ENCODE data around the gene MAIP1. TPM values are rescaled to one million over a fixed set of nuclear protein-coding genes. Genes with fewer than 3 reads are reported as not detected.
A peak's percentile ranks its signal among the peaks of the same experiment; 100 is the strongest.

Gene MAIP1
- total and polyA plus RNA-seq, 9 of the 15 experiments (the other 6 are each of a cell fraction or from before 2014, with no cell fraction given): 3.6 to 30.0 (median 24.5) TPM

- no TSS peak for BruUV-seq (replicated peaks)
These were observed 26.1 kb upstream of the MAIP1 start for GRCh38 chr2:199929262-199929661.

GRCh38 chr2:199932312-199932855, 23.0 kb upstream of the MAIP1 start:
- Histone ChIP-seq H3K27me3 (ENCODE audit: control insufficient read depth in 2 of 2, insufficient read depth in 2 of 2, low read length in 2 of 2) (no peaks in the 10 kb centered on the region), H3K27ac (ENCODE audit: extremely low read depth, low read depth, low read length) (no peak overlapping the region), H3K36me3 (ENCODE audit: control insufficient read depth, insufficient read depth, low read length) (peaks cover 68% of the 10 kb centered on the region), H3K9me3 (replicated peaks; ENCODE audit: control insufficient read depth, insufficient read depth, low read depth, low read length) (no peaks in the 10 kb centered on the region), H3K9ac (ENCODE audit: insufficient read depth in 1 of 2, low read depth in 2 of 2, low read length in 2 of 2) (no peak overlapping the region), H3K4me2 (ENCODE audit: insufficient read depth, low read length) (no peak overlapping the region), H4K20me1 (replicated peaks; ENCODE audit: control insufficient read depth, insufficient read depth, low read length) (no peaks in the 10 kb centered on the region), H3K9me1 (ENCODE audit: control insufficient read depth, insufficient read depth, low read length) (no peaks in the 10 kb centered on the region), H3K79me2 (ENCODE audit: control insufficient read depth, insufficient read depth, low read length) (0 out of 3 replicates have a peak, but pooled peaks cover 4% of the 10 kb centered on the region), H3K4me3 (no peak overlapping the region), H2AFZ (ENCODE audit: low read depth, low read length) (no peak overlapping the region), H3K4me1 (replicated peaks in 1 of 2; ENCODE audit: control insufficient read depth in 2 of 2, insufficient read depth in 2 of 2, low read length in 2 of 2) (no peaks in the 10 kb centered on the region; a peak in 1 of 5 replicates)
- no TSS peak for BruUV-seq (replicated peaks)
- CTCF ChIA-PET (ENCODE audit: low intra/inter-chr PET ratio): no interaction called here
- DNase-seq (ENCODE audit: extremely low read depth in 1 of 4, low spot score in 3 of 4): no peak
- ATAC-seq: no peak
- POLR2A ChIA-PET: no interaction called here
- FAIRE-seq: no peak
- in situ Hi-C loops (cut with MboI) (no loop called here), intact Hi-C loops (cut with micrococcal nuclease) (no loop called here)
- 86% methylated on average over 4 of the region's 4 CpGs for WGBS (ENCODE audit: insufficient coverage, low coverage, missing lambda C conversion rate)
- no peak for TF ChIP-seq ZNF589 (CRISPR knock-in tag; IDR thresholded peaks at IDR 0.05; ENCODE audit: low read depth)
- no peak for TF ChIP-seq HEY1 (CRISPR knock-in tag; IDR thresholded peaks at IDR 0.05; ENCODE audit: borderline replicate concordance)
- no peak for TF ChIP-seq KLF1 (tag; IDR thresholded peaks at IDR 0.05)
- TF ChIP-seq GATAD2A (IDR thresholded peaks at IDR 0.05): no peak
- no peak for TF ChIP-seq POLR2G (IDR thresholded peaks at IDR 0.05; ENCODE audit: low read depth, low read length)
- TF ChIP-seq SAFB (IDR thresholded peaks at IDR 0.05; ENCODE audit: borderline replicate concordance, low read depth, low read length): no peak
- no peak for TF ChIP-seq L3MBTL2 (IDR thresholded peaks at IDR 0.05)
- no peak for TF ChIP-seq NKRF (IDR thresholded peaks at IDR 0.05; ENCODE audit: borderline replicate concordance)
- TF ChIP-seq RUNX1 (IDR thresholded peaks at IDR 0.05; ENCODE audit: low read depth): no peak
- TF ChIP-seq FOXJ2 (tag; IDR thresholded peaks at IDR 0.05): no peak
- no peak for TF ChIP-seq ZNF668 (CRISPR knock-in tag; IDR thresholded peaks at IDR 0.05)
- TF ChIP-seq PHB2 (IDR thresholded peaks at IDR 0.05; ENCODE audit: low read depth): no peak
- no peak for TF ChIP-seq PRMT5 (CRISPR knock-in tag; IDR thresholded peaks at IDR 0.05)
- no peak for TF ChIP-seq MEF2D (tag; conservative IDR thresholded peaks at IDR 0.05; ENCODE audit: low read depth)

More at GRCh38 chr2:199929262-199929661, 26.1 kb upstream of the MAIP1 start:
- intact Hi-C loops (cut with micrococcal nuclease): no loop called here
- no peak overlapping the region for H2AFZ ChIP-seq (ENCODE audit: low read depth, low read length)
- ChIA-PET CTCF (ENCODE audit: low intra/inter-chr PET ratio) (no interaction called here), POLR2A (interaction anchor here (0.6 to 1.2 kb wide), 2 partner anchors 9 to 25 kb away, joined by 3 to 5 read pairs; no protein-coding TSS in a partner anchor)
- H3K27ac ChIP-seq (ENCODE audit: extremely low read depth, low read depth, low read length): no peak overlapping the region
- peaks cover 23% of the 10 kb centered on the region for H3K79me2 ChIP-seq (ENCODE audit: control insufficient read depth, insufficient read depth, low read length)
- peak; percentile 46 for ATAC-seq
- no peak overlapping the region for H3K4me2 ChIP-seq (ENCODE audit: insufficient read depth, low read length)
- H3K4me3 ChIP-seq: no peak overlapping the region
- in situ Hi-C loops (cut with MboI): no loop called here
- H3K27me3 ChIP-seq (ENCODE audit: control insufficient read depth in 2 of 2, insufficient read depth in 2 of 2, low read length in 2 of 2): no peaks in the 10 kb centered on the region
- no peak for DNase-seq (ENCODE audit: extremely low read depth in 1 of 4, low spot score in 3 of 4)
- peaks cover 80% of the 10 kb centered on the region for H3K36me3 ChIP-seq (ENCODE audit: control insufficient read depth, insufficient read depth, low read length)
- H3K9me1 ChIP-seq (ENCODE audit: control insufficient read depth, insufficient read depth, low read length): no peaks in the 10 kb centered on the region
- H3K4me1 ChIP-seq (replicated peaks in 1 of 2; ENCODE audit: control insufficient read depth in 2 of 2, insufficient read depth in 2 of 2, low read length in 2 of 2): no peaks in the 10 kb centered on the region; a peak in 1 of 5 replicates
- 0 out of 2 replicates have a peak, but pooled peaks have one; percentile 18 for TF ChIP-seq POLR2G (IDR thresholded peaks at IDR 0.05; ENCODE audit: low read depth, low read length)
- no peak for TF ChIP-seq THRAP3 (IDR thresholded peaks at IDR 0.05; ENCODE audit: borderline replicate concordance)
- TF ChIP-seq CEBPG (CRISPR knock-in tag; IDR thresholded peaks at IDR 0.05): no peak
- no peak for TF ChIP-seq CEBPG (tag; conservative IDR thresholded peaks at IDR 0.05 in 1 of 2, IDR thresholded peaks at IDR 0.05 in 1 of 2)
- WGBS (ENCODE audit: insufficient coverage, low coverage, missing lambda C conversion rate): 100% methylated on average over 1 of the region's 2 CpGs
- H4K20me1 ChIP-seq (replicated peaks; ENCODE audit: control insufficient read depth, insufficient read depth, low read length): no peaks in the 10 kb centered on the region
- H3K9ac ChIP-seq (ENCODE audit: insufficient read depth in 1 of 2, low read depth in 2 of 2, low read length in 2 of 2): no peak overlapping the region
- no peaks in the 10 kb centered on the region for H3K9me3 ChIP-seq (replicated peaks; ENCODE audit: control insufficient read depth, insufficient read depth, low read depth, low read length)
- FAIRE-seq: no peak

All from K562 (cell line).